D721Med (cell line): ENCODE measurements around the gene ADAMTS9.

Experiments used
- DNase-seq: peaks from one replicate; pipeline ENCODE4 v3.0.0; 2011; ENCODE audit warnings: low spot score; ENCODE audit not compliant: insufficient read length
- FAIRE-seq: peaks from 2 replicates; lab custom pipeline; 2011; peaks lifted over from hg19 to GRCh38; lab: Jason Lieb, UNC
- TF ChIP-seq, protein P1 (sequence below): IDR thresholded peaks from 2 replicates; pipeline ENCODE4 v1.5.1; 2012; ENCODE audit warnings: mild to moderate bottlenecking, control low read depth; ENCODE audit not compliant: insufficient read depth; ENCODE audit errors: missing control alignments

Gene ADAMTS9

GRCh38 chr3:64705946-64706345 is 18.1 kb upstream of the ADAMTS9 start:
- no peak for DNase-seq
- no peak for FAIRE-seq
- TF ChIP-seq, protein P1, sequence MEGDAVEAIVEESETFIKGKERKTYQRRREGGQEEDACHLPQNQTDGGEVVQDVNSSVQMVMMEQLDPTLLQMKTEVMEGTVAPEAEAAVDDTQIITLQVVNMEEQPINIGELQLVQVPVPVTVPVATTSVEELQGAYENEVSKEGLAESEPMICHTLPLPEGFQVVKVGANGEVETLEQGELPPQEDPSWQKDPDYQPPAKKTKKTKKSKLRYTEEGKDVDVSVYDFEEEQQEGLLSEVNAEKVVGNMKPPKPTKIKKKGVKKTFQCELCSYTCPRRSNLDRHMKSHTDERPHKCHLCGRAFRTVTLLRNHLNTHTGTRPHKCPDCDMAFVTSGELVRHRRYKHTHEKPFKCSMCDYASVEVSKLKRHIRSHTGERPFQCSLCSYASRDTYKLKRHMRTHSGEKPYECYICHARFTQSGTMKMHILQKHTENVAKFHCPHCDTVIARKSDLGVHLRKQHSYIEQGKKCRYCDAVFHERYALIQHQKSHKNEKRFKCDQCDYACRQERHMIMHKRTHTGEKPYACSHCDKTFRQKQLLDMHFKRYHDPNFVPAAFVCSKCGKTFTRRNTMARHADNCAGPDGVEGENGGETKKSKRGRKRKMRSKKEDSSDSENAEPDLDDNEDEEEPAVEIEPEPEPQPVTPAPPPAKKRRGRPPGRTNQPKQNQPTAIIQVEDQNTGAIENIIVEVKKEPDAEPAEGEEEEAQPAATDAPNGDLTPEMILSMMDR, result no peak

- no peak for FAIRE-seq
- DNase-seq, result no peak
- TF ChIP-seq, protein P1, result no peak
Measured at GRCh38 chr3:64696896-64697295, 9.1 kb upstream of the ADAMTS9 start.

GRCh38 chr3:64694114-64694513 is 6.3 kb upstream of the ADAMTS9 start:
- DNase-seq, result no peak
- no peak for FAIRE-seq
- TF ChIP-seq, protein P1, result no peak

DNA sequence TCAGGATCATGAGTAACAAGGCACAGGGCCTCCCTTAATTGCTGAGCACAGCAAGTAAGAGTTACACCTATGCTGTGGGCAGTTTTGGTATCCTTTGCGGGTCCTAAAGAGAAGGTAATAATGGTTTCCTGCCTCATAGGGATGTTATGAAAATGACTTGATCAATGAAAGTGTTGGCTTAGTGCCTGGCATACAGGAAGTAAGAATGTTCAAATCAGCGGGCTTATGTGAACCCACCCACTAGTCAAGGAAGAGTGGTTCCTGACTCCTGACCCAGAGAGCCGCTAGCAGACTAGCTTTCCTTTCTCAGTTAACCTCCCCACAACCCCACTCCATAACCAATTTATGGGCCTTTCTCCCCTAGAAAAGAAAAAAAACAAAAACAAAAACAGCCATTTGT is 5.2 kb upstream of the ADAMTS9 start:
- DNase-seq, result no peak
- no peak for FAIRE-seq
- TF ChIP-seq, protein P1, result no peak

GRCh38 chr3:64691051-64691450 is 3.3 kb upstream of the ADAMTS9 start:
- DNase-seq, result no peak
- no peak for FAIRE-seq

GRCh38 chr3:64687086-64687780 is 567 bp downstream of the ADAMTS9 start:
- FAIRE-seq, result no peak
- TF ChIP-seq, protein P1, result no peak

More at GRCh38 chr3:64691051-64691450, 3.3 kb upstream of the ADAMTS9 start:
- TF ChIP-seq, protein P1, result no peak

DNA sequence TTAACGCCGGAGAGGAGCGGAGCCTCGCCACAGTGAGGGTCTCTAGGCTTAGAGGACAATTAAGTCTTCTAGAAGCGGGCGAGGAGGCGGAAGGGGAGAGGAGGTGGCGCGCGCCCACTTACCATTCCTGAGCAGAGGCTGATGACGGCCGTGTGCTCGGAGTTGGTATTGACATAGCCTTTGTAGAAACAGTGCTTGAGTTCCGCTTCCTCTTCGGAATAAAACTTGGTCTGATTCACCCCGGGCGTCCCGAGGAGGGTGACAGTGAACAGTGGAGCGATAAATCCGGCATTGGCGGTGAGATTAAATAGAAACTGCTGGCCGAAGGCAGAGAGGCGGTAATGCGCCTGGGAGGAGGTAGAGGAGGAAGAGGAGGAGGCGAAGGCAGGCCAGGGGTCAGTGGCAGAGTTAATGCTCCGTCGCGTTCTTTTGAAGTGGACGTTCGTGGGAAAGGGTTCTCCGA is 1.3 kb downstream of the ADAMTS9 start:
- TF ChIP-seq, protein P1, result no peak
- DNase-seq (no peak), FAIRE-seq (no peak)

More at GRCh38 chr3:64687086-64687780, 567 bp downstream of the ADAMTS9 start:
- no peak for DNase-seq
